Adipocyte (in vitro differentiated cells): ENCODE data around the gene DEF6.
"Not testable (repeated sequence)": the region's sequence is repeated elsewhere in the genome, so short reads cannot be mapped to it uniquely, and the experiment has no call there.

ENCODE experiments used
- DNase-seq: peaks from one replicate; pipeline ENCODE4 v3.0.0-alpha.2; 2015; ENCODE audit warnings: low read depth
- H3K27me3 ChIP-seq: replicated peaks from 2 replicates; pipeline ENCODE4 v1.7.0; 2013; ENCODE audit warnings: mild to moderate bottlenecking, low read length, moderate library complexity; ENCODE audit not compliant: control insufficient read depth, insufficient read depth
- H3K36me3 ChIP-seq: 2 replicates; pipeline ENCODE4 v1.7.0; 2013; ENCODE audit warnings: low read length, mild to moderate bottlenecking, moderate library complexity; ENCODE audit not compliant: control insufficient read depth, insufficient read depth, severe bottlenecking
- H3K4me1 ChIP-seq: 2 replicates; pipeline ENCODE4 v1.7.0; 2013; ENCODE audit warnings: mild to moderate bottlenecking, low read length, moderate library complexity; ENCODE audit not compliant: control insufficient read depth, insufficient read depth
- H3K4me3 ChIP-seq: 2 replicates; pipeline ENCODE4 v1.7.0; 2013; ENCODE audit warnings: mild to moderate bottlenecking, low read length, moderate library complexity
- H3K9ac ChIP-seq: 2 replicates; pipeline ENCODE4 v1.7.0; 2013; ENCODE audit warnings: mild to moderate bottlenecking, low read length, moderate library complexity
- H3K9me3 ChIP-seq: 2 replicates; pipeline ENCODE4 v1.7.0; 2013; ENCODE audit warnings: mild to moderate bottlenecking, low read length, moderate library complexity; ENCODE audit not compliant: control insufficient read depth

Gene DEF6

DNA sequence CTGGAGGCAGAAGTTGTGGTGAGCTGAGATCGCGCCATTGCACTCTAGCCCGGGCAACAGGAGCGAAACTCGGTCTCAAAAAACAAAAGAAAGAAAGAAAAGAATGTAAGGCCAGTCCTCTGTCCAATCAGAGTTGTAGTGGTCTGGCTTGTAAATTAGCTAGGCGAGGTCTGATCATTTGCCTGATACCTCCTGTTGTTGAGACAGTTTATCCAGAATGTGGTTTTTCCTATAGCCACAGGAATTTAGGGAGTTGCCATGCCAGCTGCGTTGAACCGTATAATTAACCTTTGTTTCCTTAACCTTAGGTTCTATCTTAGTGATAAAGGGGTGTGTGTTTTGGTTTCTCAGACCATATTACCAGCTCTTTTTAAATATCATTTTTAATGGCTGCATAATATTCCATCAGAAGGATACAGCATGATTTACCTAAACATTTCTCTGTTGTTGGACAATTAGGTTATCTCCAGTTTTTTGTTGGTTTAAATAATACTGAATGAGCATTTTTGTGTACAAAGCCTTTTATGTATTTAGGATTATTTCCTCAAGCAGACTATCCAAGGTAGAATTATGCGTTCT, 33.0 kb downstream of the DEF6 start:
- Histone ChIP-seq H3K9ac (no peak overlapping the region), H3K9me3 (no peaks in the 10 kb centered on the region), H3K36me3 (no peaks in the 10 kb centered on the region), H3K4me1 (no peaks in the 10 kb centered on the region), H3K27me3 (peaks cover 3% of the 10 kb centered on the region), H3K4me3 (no peak overlapping the region)
- DNase-seq = no peak

DNA sequence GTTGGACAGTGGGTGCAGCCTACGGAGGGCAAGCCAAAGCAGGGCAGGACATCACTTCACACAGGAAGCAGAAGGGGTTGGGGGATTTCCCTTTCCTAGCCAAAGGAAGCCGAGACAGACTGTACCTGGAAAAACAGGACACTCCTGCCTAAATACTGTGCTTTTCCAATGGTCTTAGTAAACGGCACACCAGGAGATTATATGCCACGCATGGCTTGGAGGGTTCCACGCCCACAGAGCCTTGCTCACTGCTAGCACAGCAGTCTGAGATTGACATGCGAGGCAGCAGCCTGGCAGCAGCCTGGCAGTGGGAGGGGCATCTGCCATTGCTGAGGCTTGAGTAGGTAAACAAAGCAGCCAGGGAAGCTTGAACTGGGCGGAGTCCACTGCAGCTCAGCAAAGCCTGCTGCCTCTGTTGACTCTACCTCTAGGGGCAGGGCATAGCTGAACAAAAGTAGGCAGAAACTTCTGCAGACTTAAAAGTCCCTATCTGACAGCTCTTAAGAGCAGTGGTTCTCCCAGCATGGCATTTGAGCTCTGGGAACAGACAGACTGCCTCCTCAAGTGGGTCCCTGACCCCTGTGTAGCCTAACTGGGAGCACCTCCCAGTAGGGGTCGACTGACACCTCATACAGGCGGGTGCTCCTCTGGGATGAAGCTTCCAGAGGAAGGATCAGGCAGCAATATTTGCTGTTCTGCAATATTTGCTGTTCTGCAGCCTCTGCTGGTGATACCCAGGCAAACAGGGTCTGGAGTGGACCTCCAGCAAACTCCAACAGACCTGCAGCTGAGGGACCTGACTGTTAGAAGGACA, 34.7 kb downstream of the DEF6 start:
- not testable (repeated sequence) for H3K9me3 ChIP-seq, H3K9ac ChIP-seq, H3K27me3 ChIP-seq, H3K4me1 ChIP-seq, DNase-seq, H3K4me3 ChIP-seq, H3K36me3 ChIP-seq

DNA sequence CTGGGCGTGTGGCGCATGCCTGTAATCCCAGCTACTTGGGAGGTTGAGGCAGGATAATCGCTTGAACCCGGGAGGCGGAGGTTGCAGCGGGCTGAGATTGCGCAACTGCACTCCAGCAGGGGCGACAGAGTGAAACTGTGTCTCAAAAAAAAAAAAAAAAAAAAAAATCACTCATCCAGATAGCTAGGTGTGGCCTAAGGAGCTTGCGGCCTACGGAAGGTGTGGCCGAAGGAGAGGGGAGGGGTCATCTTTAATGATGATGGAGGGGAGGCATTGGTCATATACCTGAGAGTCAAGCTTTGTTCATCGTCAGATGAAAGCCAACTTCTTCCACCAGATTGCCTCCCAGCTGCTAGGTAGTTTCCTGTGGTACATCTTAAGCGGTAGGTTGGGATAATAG, 43.9 kb downstream of the DEF6 start:
- DNase-seq = no peak
- H3K4me1 ChIP-seq = peaks cover 21% of the 10 kb centered on the region

DNA sequence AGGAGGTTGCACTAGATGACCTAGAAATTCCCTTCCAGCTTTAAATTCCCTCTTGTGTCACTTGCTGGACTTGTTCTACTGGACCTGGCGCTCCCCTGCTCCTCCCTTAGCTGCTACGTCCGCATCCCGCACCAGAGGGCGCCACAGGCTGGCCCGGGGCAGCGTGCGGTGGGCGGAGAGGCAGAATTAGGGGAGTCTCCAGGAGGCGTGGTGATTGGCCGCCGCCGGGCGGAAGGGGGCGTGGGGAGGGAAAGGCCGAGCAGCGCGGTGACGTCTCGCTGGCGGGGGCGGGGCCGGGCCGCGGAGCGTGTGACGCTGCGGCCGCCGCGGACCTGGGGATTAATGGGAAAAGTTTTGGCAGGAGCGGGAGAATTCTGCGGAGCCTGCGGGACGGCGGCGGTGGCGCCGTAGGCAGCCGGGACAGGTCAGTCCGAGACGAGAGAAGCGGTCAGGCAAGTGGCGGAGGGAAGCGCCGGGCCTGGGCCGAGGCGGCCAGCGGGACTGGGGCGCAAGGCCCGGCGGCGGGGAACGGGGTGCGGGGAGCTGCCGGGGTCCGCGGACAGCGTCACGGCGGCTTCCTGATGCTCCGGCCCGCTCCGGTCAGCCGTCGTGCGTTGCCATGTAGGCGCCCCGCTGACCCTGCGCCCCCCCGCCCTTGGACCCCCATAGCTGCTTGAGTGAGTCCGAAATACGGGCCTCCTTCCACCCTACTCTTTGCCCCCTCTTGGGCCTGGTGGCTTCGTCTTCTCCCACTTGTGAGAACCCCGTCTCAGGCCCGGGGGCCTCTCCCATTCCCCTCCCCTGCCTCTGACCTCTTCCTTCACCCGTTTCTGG, 44.9 kb downstream of the DEF6 start, which contains the start of gene PPARD:
Gene PPARD (plus strand): TSS at position 301 of the 834 bp plus-strand sequence. CDS start 68,530 bp downstream, outside the sequence.
- H3K36me3 ChIP-seq = peaks cover 11% of the 10 kb centered on the region
- DNase-seq = peak; percentile 99
- peak within 1 kb of the TSS; percentile 86 for H3K9ac ChIP-seq
- H3K27me3 ChIP-seq = no peaks in the 10 kb centered on the region
- H3K4me1 ChIP-seq = peaks cover 21% of the 10 kb centered on the region
- peak within 1 kb of the TSS; percentile 86 for H3K4me3 ChIP-seq
- H3K9me3 ChIP-seq = no peaks in the 10 kb centered on the region

More for the DNA sequence above, 43.9 kb downstream of the DEF6 start:
- Histone ChIP-seq H3K9ac (no peak overlapping the region), H3K36me3 (peaks cover 4% of the 10 kb centered on the region), H3K9me3 (no peaks in the 10 kb centered on the region), H3K27me3 (no peaks in the 10 kb centered on the region), H3K4me3 (no peak overlapping the region)

DNA sequence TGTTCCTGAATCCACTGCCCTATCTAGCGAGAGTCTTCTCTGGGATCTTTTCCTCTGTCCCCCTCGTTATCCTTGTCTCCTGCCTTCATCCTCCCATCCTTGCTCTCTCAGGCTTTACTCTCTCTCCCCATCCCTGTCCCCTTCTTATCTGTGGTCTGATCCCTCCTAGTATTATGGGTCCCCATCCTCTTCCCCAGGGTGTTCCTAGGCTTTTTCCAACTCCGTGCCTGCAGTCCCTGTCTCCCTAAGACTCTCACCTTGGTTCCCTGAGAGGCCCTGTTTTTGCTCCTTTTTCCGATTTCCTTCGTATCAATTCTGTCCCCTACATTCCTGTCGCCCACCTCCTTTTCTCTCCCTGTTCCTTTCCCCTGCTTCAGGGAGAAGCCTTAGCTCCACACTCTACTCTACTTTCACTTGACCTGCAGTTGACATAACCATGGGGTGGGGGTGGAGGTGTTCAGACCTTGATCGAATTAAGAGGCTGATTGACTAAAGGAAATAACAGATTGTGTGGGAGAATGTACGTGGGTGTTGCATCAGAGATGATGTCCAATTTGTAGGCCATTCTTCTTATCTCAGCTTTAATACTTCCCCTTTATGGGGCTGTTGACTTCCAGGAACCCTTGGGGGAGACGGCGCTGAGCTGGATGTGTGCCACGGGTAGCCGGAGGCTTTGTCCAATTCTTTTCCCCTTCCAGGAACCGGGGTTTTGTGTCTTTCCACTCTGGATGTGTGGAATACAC, 45.6 kb downstream of the DEF6 start:
- DNase-seq = peak; percentile 45
- H3K9me3 ChIP-seq = no peaks in the 10 kb centered on the region
- no peaks in the 10 kb centered on the region for H3K27me3 ChIP-seq
- peak overlapping the region; percentile 86 for H3K9ac ChIP-seq
- H3K4me1 ChIP-seq = peaks cover 21% of the 10 kb centered on the region
- H3K36me3 ChIP-seq = peaks cover 15% of the 10 kb centered on the region
- peak overlapping the region; percentile 86 for H3K4me3 ChIP-seq

DNA sequence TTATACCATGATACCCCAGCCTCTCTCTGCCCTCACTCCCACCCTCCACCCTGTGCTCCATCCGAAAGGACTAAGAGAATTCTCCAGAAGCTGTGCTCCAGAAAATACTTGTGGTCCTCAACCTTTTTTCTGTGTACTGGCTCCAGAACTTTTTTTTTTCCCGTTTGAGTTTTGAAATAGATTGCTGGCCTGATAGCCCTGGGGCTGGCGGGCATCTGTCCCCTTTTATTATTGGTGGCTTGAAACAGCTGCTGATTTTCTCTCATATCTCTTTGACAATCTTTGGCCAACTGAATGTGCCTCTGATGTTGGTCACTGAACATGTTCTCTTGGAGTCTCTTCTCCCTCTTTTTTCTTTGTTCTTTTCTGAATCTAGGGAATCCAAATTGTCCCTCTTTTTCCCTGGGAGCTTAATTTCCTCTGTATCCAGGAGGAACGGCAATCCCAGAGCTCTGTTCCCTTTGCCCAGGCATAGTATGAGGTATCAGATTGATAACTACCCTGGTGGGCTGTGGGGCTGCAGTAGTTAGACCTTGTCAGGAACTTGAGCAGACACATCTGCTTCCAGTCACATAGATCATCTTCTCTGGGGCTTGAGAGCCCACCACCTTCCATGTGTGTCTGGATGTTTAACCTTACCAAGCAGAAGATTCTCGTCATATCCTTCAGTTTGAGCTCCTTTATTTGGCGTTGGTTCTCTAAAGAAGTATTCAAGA, 46.4 kb downstream of the DEF6 start:
- no peaks in the 10 kb centered on the region for H3K9me3 ChIP-seq
- H3K27me3 ChIP-seq = no peaks in the 10 kb centered on the region
- peak; percentile 62 for DNase-seq
- peak overlapping the region; percentile 86 for H3K9ac ChIP-seq
- peak overlapping the region; percentile 86 for H3K4me3 ChIP-seq
- H3K36me3 ChIP-seq = peaks cover 22% of the 10 kb centered on the region
- peaks cover 21% of the 10 kb centered on the region for H3K4me1 ChIP-seq

DNA sequence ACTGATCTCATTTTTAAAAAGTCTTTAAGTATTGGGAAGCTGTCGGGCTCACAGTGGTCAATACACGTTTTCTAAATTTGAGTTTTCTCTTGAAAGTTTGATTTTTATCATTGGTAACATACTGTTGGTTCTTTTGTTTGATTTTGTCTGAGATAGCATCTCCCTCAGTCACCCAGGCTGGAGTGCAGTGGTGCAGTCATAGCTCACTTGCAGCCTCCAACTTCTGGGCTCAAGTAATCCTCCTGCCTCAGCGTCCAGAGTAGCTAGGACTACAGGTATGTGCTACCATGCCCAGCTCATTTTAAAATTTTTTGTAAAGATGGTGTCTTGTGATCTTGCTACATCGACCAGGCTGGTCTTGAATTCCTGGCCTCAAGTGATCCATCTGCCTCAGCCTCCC, 53.8 kb downstream of the DEF6 start:
- Histone ChIP-seq H3K9ac (no peak overlapping the region), H3K36me3 (peaks cover 58% of the 10 kb centered on the region), H3K9me3 (no peaks in the 10 kb centered on the region), H3K4me1 (peaks cover 4% of the 10 kb centered on the region), H3K27me3 (no peaks in the 10 kb centered on the region), H3K4me3 (no peak overlapping the region)
- DNase-seq = no peak

DNA sequence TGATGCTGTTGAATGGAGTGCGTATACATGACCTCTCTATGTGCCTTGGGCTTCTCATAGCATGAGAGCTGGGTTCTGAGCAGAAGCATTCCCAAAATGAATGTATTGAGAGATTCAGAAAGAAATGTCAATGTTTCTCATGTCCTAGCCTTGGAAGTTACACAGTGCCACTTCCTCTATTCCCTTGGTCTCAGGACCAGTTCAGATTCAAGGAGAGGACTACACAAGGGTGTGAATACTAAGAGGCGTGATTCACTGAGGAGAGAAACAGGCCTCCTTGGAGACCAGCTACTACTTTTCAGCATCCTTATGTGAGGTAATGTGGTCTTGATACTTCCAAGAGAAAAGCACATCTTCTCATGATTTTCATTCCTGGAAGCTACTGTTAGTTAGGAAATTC, 55.1 kb downstream of the DEF6 start:
- no peak overlapping the region for H3K9ac ChIP-seq
- no peak overlapping the region for H3K4me3 ChIP-seq
- H3K27me3 ChIP-seq = no peaks in the 10 kb centered on the region
- H3K9me3 ChIP-seq = no peaks in the 10 kb centered on the region
- peaks cover 4% of the 10 kb centered on the region for H3K4me1 ChIP-seq
- DNase-seq = no peak
- peaks cover 58% of the 10 kb centered on the region for H3K36me3 ChIP-seq

DNA sequence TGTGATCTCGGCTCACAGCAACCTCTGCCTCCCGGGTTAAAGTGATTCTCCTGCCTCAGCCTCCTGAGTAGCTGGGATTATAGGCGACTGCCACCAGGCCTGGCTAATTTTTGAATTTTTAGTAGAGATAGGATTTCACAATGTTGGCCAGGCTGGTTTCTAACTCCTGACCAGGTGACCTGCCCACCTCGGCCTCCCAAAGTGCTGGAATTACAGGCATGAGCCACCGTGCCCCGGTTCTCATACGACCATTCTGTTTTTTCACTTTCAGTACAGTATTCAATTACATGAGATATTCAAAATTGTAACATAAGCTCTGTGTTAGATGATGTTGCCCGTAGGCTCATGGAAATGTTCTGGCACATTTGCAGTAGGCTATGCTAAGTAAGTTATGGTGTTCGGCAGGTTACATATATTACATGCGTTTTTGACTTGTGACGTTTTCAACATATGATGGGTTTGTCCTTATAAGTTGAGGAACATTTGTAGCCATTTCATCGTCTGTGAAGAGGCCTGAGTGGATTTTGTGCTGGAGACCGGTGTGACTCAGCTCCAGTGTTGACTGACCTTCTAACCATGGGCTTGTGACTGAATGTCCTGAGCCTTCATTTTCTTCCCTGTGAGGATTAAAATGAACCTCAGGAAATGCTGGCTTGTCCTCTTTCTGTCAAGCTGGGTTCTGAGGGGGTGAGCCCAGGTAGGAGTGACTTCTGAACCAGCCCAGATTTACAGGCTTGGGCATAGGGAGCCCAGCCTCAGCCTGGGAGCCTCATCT, 56.9 kb downstream of the DEF6 start:
- H3K4me3 ChIP-seq = no peak overlapping the region
- peak; percentile 46 for DNase-seq
- H3K9ac ChIP-seq = no peak overlapping the region
- peaks cover 7% of the 10 kb centered on the region for H3K4me1 ChIP-seq
- no peaks in the 10 kb centered on the region for H3K9me3 ChIP-seq
- H3K36me3 ChIP-seq = peaks cover 43% of the 10 kb centered on the region
- H3K27me3 ChIP-seq = no peaks in the 10 kb centered on the region

DNA sequence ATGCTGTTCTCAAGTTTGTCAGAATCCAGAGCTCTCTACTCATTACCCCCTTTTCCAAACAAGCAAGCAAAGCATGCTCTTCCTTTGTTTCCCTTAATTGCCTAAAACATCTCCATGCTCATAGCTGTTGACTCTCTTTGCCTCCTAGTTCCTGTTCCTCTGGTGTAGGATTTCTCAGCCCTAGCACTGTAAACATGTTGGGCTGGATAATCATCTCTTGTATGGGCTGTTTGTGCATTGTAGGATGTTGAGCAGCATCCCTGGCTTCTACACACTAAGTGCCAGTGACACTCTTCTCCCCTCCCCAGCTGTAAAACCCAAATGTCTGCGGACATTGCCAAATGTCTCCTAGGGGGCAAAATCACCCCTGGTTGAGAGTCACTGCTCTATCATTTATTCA, 58.8 kb downstream of the DEF6 start:
- H3K9ac ChIP-seq = no peak overlapping the region
- peaks cover 42% of the 10 kb centered on the region for H3K36me3 ChIP-seq
- no peaks in the 10 kb centered on the region for H3K27me3 ChIP-seq
- no peaks in the 10 kb centered on the region for H3K9me3 ChIP-seq
- H3K4me3 ChIP-seq = no peak overlapping the region
- no peak for DNase-seq
- H3K4me1 ChIP-seq = peaks cover 24% of the 10 kb centered on the region
